ENCODE measurements around the gene EMX2. TPM values are rescaled to one million over a fixed set of nuclear protein-coding genes. Genes with fewer than 3 reads are reported as not detected.

EMX2 gene
- total RNA-seq, 1 experiment from 2014 or later: 4.7 TPM

- Histone ChIP-seq H3K36me3 (ENCODE audit: control insufficient read depth, insufficient read depth, low read length) (no peaks in the 10 kb centered on the region; the same call in 1 of the 2 replicates), H3K4me1 (peaks cover 9% of the 10 kb centered on the region), H3K4me3 (ENCODE audit: low read depth, low read length) (peak overlapping the region; percentile 90), H3K9me3 (no peaks in the 10 kb centered on the region), H3K27me3 (replicated peaks; ENCODE audit: control insufficient read depth, insufficient read depth, low read length) (no peaks in the 10 kb centered on the region)
- Mint-ChIP-seq H3K27me3 (ENCODE audit: insufficient read depth, unreplicated experiment) (no peaks in the 10 kb centered on the region), H3K27ac (ENCODE audit: unreplicated experiment) (peak overlapping the region; percentile 65), H3K9me3 (ENCODE audit: unreplicated experiment) (no peaks in the 10 kb centered on the region), H3K4me1 (ENCODE audit: low read depth, unreplicated experiment) (peaks cover 14% of the 10 kb centered on the region), H3K4me3 (ENCODE audit: unreplicated experiment) (peak overlapping the region; percentile 93), H3K36me3 (ENCODE audit: insufficient read depth, unreplicated experiment) (no peaks in the 10 kb centered on the region)
- CTCF ChIA-PET: interaction anchor here (0.6 to 1.7 kb wide), 4 partner anchors 45 to 135 kb away, joined by 3 to 24 read pairs (median 6); no protein-coding TSS in a partner anchor
- DNase-seq: peak; percentile 88 to 90
- intact Hi-C loops (cut with micrococcal nuclease; ENCODE audit: unreplicated experiment): loop anchor here (1.0 to 5.0 kb wide), 6 partner anchors 24 to 210 kb away; no protein-coding TSS in a partner anchor
- no TSS peak for BruUV-seq (replicated peaks)
- no peak for TF ChIP-seq CTCF (IDR thresholded peaks at IDR 0.05; ENCODE audit: insufficient read depth in 1 of 2, low read depth in 1 of 2, low read length in 1 of 2, severe bottlenecking in 1 of 2, unreplicated experiment in 1 of 2)
- POLR2A ChIA-PET: interaction anchor here (0.6 kb wide), 1 partner anchor 177 kb away, joined by 3 read pairs; no protein-coding TSS in a partner anchor
Observed at GRCh38 chr10:117541909-117542705, 439 bp upstream of the EMX2 start.

- no peaks in the 10 kb centered on the region for H3K27me3 ChIP-seq (replicated peaks; ENCODE audit: control insufficient read depth, insufficient read depth, low read length)
- H3K4me3 ChIP-seq (ENCODE audit: low read depth, low read length): peak overlapping the region; percentile 90
- intact Hi-C loops (cut with micrococcal nuclease; ENCODE audit: unreplicated experiment): loop anchor here (2.0 to 5.0 kb wide), 3 partner anchors 65 to 209 kb away; no protein-coding TSS in a partner anchor
- peaks cover 4% of the 10 kb centered on the region for H3K36me3 Mint-ChIP-seq (ENCODE audit: insufficient read depth, unreplicated experiment)
- DNase-seq: peak in 1 of 2 experiments; percentile 74
- TF ChIP-seq CTCF (IDR thresholded peaks at IDR 0.05; ENCODE audit: insufficient read depth in 1 of 2, low read depth in 1 of 2, low read length in 1 of 2, severe bottlenecking in 1 of 2, unreplicated experiment in 1 of 2): peak; percentile 25 to 39
- BruUV-seq (replicated peaks): no TSS peak
- ChIA-PET CTCF (interaction anchor here (0.7 to 1.7 kb wide), 3 partner anchors 23 to 84 kb away, joined by 3 to 24 read pairs (median 5); no protein-coding TSS in a partner anchor), POLR2A (interaction anchor here (0.6 to 0.9 kb wide), 2 partner anchors 25 to 133 kb away, joined by 3 to 4 read pairs; no protein-coding TSS in a partner anchor)
- H3K27ac Mint-ChIP-seq (ENCODE audit: unreplicated experiment): no peak overlapping the region
- peak overlapping the region; percentile 93 for H3K4me3 Mint-ChIP-seq (ENCODE audit: unreplicated experiment)
- H3K9me3 ChIP-seq: no peaks in the 10 kb centered on the region
- peaks cover 20% of the 10 kb centered on the region for H3K4me1 Mint-ChIP-seq (ENCODE audit: low read depth, unreplicated experiment)
- peaks cover 2% of the 10 kb centered on the region for H3K4me1 ChIP-seq
- H3K9me3 Mint-ChIP-seq (ENCODE audit: unreplicated experiment): no peaks in the 10 kb centered on the region
- H3K36me3 ChIP-seq (ENCODE audit: control insufficient read depth, insufficient read depth, low read length): no peaks in the 10 kb centered on the region
- peaks cover 5% of the 10 kb centered on the region for H3K27me3 Mint-ChIP-seq (ENCODE audit: insufficient read depth, unreplicated experiment)
Observed at GRCh38 chr10:117543225-117544003, 868 bp downstream of the EMX2 start.
